HG03135 (cell line): Measurements from ENCODE around the gene MAP2K2.
A peak's percentile ranks its signal among the peaks of the same experiment; 100 is the strongest.
"Not testable (repeated sequence)": the region's sequence is repeated elsewhere in the genome, so short reads cannot be mapped to it uniquely, and the experiment has no call there.

Source experiments
- ATAC-seq: cut with Tn5 transposase; IDR thresholded peaks from one replicate; pipeline ENCODE4 v1.9.1; 2021; ENCODE audit warnings: mild to moderate bottlenecking, moderate library complexity; ENCODE audit not compliant: unreplicated experiment

Gene MAP2K2

DNA sequence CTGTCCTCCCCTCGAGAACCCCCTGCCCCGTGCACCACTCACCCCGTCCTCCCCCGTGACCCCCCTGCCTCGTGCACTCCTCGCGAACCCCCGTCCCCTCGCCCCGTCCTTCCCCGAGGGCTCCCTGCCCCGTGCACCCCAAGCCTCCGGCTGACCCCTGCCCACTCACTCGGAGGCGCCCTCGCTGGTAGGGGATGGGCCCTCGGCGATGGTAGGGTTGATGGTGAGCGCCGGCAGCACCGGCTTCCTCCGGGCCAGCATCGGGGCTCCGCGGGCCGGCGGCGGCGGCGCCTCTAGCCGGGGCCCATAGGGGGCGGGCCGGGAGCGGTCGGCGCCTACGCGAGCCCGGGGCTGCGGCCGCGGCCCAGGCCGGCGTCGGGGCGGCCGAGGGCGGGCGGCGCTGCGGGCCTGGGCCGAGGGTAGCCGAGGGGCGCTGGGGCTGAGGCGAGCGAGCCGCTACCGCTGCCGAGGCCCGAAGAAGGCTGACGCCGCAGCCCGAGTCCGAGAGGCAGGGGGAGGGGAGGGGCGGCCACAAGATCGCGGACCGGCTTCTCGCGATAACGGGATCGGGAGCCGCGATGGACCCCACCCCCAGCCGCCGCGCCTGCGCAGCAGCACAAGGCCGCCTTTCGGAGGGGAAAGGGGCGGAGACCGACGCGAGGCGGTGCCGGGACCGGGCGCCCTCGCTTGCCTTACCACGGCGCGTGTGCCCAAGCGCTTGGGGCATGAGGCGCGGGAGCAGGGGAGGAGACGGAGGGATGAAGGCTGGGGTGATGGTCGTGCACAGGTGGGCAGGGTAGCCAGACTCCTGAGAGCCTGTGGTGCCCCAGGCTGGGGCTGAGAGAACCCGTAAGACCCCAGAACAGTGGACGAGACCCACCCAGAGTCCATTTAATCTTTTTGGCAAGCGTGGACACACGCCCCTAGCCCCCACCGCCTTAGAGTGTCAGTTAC is at the start of gene MAP2K2:
Gene MAP2K2 (minus strand): TSS at position 508 of the 954 bp plus-strand sequence. CDS start 247 bp downstream, at position 261.
- peak; percentile 82 for ATAC-seq

DNA sequence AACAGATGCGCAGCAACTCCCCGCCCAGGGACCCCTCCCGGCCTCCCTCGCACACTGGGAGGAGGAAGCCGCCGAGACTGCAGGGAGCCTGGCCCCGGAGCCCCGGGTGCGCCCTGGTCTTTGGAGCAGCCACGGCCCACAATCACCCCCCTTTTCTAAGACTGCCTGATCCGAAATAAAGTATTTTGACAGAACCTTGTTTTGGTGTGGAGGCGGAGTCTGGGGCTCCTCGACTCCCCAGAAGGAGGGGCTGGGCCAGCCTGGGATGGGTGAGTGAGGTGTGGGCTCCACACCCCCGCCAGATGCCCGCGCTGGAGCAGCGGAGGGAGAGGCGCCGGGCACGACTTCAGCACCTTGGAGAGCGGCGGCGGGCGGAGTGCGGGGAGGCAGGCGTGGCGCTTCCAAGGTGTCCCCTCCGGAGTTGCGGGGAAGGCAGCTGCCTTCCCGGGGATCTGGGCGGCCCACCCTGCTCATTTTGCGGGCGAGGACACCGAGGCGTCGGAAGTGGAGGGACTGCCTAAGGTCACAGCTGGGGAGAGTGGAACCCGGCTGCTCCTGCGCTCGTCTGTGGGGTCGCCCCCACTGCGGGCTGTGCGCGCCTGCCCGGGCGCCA is 49.0 kb upstream of the MAP2K2 start:
- ATAC-seq = no peak

GRCh38 chr19:4171676-4172075 is 47.8 kb upstream of the MAP2K2 start:
- ATAC-seq = no peak

- no peak for ATAC-seq
These were observed 40.3 kb upstream of the MAP2K2 start for GRCh38 chr19:4164262-4164661.

DNA sequence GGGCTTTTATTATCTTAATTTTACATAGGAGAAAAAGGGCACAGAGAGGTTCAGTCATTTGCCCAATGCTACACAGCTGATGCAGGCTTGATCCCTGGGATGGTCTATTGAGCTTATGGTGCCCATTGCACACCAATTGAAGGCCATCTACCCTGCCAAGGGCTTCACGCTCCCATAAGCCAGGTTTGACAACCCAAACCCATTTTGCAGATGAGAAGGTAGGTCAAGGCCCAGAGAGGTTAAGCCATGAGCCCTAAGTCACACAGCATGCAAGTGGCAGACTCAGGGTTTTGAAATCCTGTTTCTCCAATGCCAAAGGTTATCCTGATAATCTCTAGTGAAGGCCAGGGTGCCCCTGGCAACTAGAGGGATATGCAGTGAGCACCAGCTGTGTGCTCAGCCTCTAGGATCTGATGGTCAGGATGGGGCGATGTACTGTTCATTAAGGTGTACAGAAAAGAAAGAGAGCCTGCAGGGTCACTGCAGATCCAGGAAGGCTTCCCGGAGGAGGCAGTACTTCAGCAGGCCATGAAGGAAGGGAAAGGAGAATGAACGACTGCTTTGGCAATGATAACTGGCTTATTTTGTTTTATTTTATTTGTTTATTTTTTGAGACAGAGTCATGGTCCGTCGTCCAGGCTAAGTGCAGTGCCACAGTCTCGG is 37.6 kb upstream of the MAP2K2 start:
- no peak for ATAC-seq

- not testable (repeated sequence) for ATAC-seq
These were observed 34.0 kb upstream of the MAP2K2 start for GRCh38 chr19:4157971-4158370.

DNA sequence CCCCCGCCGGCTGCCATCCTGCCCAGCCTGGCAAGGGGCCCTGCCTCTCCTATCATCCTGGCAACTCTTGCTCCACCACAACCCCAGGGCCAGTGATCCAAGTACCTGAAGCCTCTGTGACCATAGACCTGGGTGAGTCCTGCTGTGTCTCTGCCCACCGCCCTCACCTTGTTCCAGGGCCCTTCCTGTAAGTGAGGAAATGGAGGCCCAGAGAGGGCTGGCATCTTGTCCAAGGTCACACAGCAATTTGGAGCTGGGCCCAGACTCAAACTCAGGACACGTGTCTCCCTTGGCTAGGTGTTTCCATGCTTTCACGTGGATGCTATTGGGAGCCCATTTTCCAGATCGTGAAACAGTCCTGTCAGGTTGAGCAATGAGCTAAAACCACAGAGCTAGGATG is 33.2 kb upstream of the MAP2K2 start:
- no peak for ATAC-seq

GRCh38 chr19:4154571-4155312 is 30.8 kb upstream of the MAP2K2 start:
- no peak for ATAC-seq

GRCh38 chr19:4152241-4152998 is 28.5 kb upstream of the MAP2K2 start:
- no peak for ATAC-seq

GRCh38 chr19:4151623-4152022 is 27.7 kb upstream of the MAP2K2 start:
- no peak for ATAC-seq

GRCh38 chr19:4149518-4150288 is 25.8 kb upstream of the MAP2K2 start:
- ATAC-seq = no peak

DNA sequence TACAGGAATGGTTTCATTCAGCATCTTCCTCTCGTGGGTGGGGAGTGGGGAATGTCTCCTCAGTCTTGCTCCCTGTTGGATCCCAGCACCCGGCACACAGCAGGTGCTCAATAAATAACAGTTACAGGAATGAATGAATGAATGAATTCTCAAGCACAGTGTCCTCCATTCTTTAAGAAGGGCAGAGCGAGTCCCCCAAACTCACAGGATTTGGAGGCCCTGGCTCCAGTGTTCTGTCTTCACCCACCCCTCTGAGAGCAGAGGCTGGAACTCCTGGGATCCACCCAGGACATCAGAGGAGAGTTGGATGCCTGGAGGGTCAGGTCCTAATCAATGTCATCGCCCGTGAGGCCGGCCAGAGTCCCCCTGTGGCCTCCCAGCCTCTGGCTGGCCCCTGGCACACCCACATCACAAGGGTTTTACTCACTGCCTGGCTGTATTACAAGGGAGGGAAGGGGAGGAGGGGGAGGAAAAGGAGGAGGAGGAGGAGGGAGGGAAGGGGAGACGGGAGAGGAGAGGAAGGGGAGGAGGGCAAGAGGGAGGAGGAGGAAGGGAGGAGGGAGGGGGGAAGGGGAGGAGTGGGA is 20.8 kb upstream of the MAP2K2 start:
- ATAC-seq = no peak

GRCh38 chr19:4142916-4143315 is 19.0 kb upstream of the MAP2K2 start:
- ATAC-seq = not testable (repeated sequence)

- ATAC-seq = no peak
These were observed 16.4 kb upstream of the MAP2K2 start for GRCh38 chr19:4140237-4140711.

DNA sequence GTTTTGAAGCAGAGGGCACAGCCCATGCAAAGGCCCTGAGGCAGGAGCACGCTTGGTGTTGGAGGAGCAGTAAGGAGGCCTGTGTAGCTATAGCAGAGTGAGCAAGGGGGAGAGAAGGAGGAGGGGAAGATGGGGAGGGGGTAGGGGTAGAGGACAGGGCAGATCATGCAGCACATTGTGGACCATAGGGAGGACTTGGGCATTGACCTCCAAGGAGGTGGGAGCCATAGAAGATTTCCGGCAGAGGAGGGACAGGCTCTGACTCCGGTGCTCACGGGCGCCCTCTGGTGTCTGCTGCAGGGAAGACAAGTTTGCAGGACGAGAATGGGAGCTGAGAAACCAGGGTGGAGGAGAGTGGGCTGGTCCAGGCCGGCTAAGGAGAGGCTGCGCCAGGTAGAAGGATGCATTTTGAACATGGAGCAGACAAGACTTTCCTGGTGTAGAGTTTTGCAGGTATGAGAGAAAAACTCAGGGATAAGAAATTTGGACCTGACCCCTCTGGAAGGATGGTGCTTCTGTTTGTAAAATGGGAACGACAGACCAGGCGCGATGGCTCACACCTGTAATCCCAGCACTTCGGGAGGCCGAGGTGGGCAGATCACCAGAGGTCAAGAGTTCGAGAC is 15.8 kb upstream of the MAP2K2 start:
- no peak for ATAC-seq

- no peak for ATAC-seq
These were observed 14.5 kb upstream of the MAP2K2 start for GRCh38 chr19:4138445-4138844.

DNA sequence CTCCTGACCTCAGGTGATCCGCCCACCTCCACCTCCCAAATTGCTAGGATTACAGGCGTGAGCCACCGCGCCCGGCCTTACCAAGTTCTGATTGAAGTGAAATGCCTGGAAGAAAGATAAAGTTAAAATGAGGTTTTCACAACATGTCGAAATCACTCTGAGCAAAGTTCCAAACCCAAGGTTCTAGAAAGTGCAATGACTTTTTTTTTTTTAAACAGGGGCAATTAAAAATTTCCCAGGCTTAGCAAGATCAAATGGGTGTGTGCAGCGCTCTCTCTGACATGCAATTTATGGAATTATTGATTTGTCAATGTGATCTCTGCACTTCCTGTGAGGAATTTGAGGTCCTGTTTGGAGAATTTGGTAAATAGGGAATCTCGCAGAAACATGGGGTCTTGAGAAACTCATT is 12.8 kb upstream of the MAP2K2 start:
- no peak for ATAC-seq

GRCh38 chr19:4135386-4135785 is 11.5 kb upstream of the MAP2K2 start:
- ATAC-seq = not testable (repeated sequence)
